OCI-LY1 (cell line): ENCODE data around the gene PRKCH.

ENCODE experiments used
- H2AFZ ChIP-seq: fragments of 200-600 bp; sonication (generic), shearing (Covaris generic); 2 replicates; pipeline ENCODE4 v1.6.0; 2014; ENCODE audit warnings: antibody characterized with exemption, mild to moderate bottlenecking, low read length
- H3F3A ChIP-seq: fragments of 200-600 bp; sonication (generic), shearing (Covaris generic); 2 replicates; pipeline ENCODE4 v1.6.0; 2014; ENCODE audit warnings: mild to moderate bottlenecking, antibody characterized with exemption, low read length, moderate library complexity; ENCODE audit not compliant: insufficient read depth
- H3K27ac ChIP-seq: fragments of 200-600 bp; sonication (generic); 2 replicates; pipeline ENCODE4 v1.5.1; 2014; ENCODE audit warnings: low read length, mixed run types, mild to moderate bottlenecking, low read depth; ENCODE audit not compliant: poor library complexity, severe bottlenecking
- H3K27me3 ChIP-seq: fragments of 200-600 bp; sonication (generic); 2 replicates; pipeline ENCODE4 v1.6.0; 2014; ENCODE audit warnings: antibody characterized with exemption, mild to moderate bottlenecking, low read length, moderate library complexity; ENCODE audit not compliant: insufficient read depth
- H3K36me3 ChIP-seq: fragments of 200-600 bp; sonication (generic); 2 replicates; pipeline ENCODE4 v1.6.1; 2014; ENCODE audit warnings: mild to moderate bottlenecking, antibody characterized with exemption, low read length, moderate library complexity, mixed read lengths; ENCODE audit not compliant: insufficient read depth
- H3K4me1 ChIP-seq: fragments of 200-600 bp; sonication (generic); 2 replicates; pipeline ENCODE4 v1.5.1; 2014; ENCODE audit warnings: mild to moderate bottlenecking, low read length, moderate library complexity; ENCODE audit not compliant: insufficient read depth, severe bottlenecking
- H3K4me2 ChIP-seq: fragments of 200-600 bp; sonication (generic), shearing (Covaris generic); 2 replicates; pipeline ENCODE4 v1.6.1; 2014; ENCODE audit warnings: low read length
- H3K4me3 ChIP-seq: fragments of 200-600 bp; sonication (generic); 2 replicates; pipeline ENCODE4 v1.5.1; 2014; ENCODE audit warnings: low read length, low read depth, mild to moderate bottlenecking, mixed read lengths; ENCODE audit not compliant: poor library complexity, severe bottlenecking
- H3K79me2 ChIP-seq: fragments of 200-600 bp; shearing (Covaris generic); 2 replicates; pipeline ENCODE4 v1.6.1; 2016; ENCODE audit warnings: mixed run types, low read length, mixed read lengths; ENCODE audit not compliant: insufficient read depth
- H3K9ac ChIP-seq: fragments of 200-600 bp; sonication (generic), shearing (Covaris generic); 2 replicates; pipeline ENCODE4 v1.6.1; 2014; ENCODE audit warnings: mild to moderate bottlenecking, low read length, mixed read lengths
- H3K9me2 ChIP-seq: fragments of 200-600 bp; sonication (generic), shearing (Covaris generic); 2 replicates; pipeline ENCODE4 v1.6.1; 2014; ENCODE audit warnings: low read depth, mild to moderate bottlenecking, low read length, mixed read lengths
- H3K9me3 ChIP-seq: fragments of 200-600 bp; shearing (Covaris generic); 2 replicates; pipeline ENCODE4 v1.6.1; 2014; ENCODE audit warnings: low read length, mixed read lengths
- H4K20me1 ChIP-seq: fragments of 200-600 bp; sonication (generic), shearing (Covaris generic); 2 replicates; pipeline ENCODE4 v1.6.0; 2016; ENCODE audit warnings: mild to moderate bottlenecking, low read length; ENCODE audit not compliant: insufficient read depth
- CTCF ChIP-seq: fragments of 200-600 bp; sonication (generic), shearing (Covaris generic); IDR thresholded peaks from 2 replicates; pipeline ENCODE4 v1.5.1; 2017; ENCODE audit warnings: mild to moderate bottlenecking, antibody characterized with exemption, low read length, moderate library complexity, mixed read lengths
- EZH2 ChIP-seq: fragments of 200-600 bp; sonication (generic), shearing (Covaris generic); IDR thresholded peaks from 2 replicates; pipeline ENCODE4 v1.8.0; 2017; ENCODE audit warnings: borderline replicate concordance, mixed run types, mild to moderate bottlenecking, antibody characterized with exemption, low read length, moderate library complexity, mixed read lengths

PRKCH gene

GRCh38 chr14:61599942-61600341 is 278.6 kb downstream of the PRKCH start:
- TF ChIP-seq EZH2 (no peak), CTCF (no peak)
- no peak overlapping the region for H3K9ac ChIP-seq
- H3K27ac ChIP-seq, result peak overlapping the region; percentile 74
- H4K20me1 ChIP-seq, result no peaks in the 10 kb centered on the region
- no peaks in the 10 kb centered on the region for H3F3A ChIP-seq
- no peaks in the 10 kb centered on the region for H3K9me3 ChIP-seq
- no peaks in the 10 kb centered on the region for H3K9me2 ChIP-seq
- no peak overlapping the region for H2AFZ ChIP-seq
- H3K4me3 ChIP-seq, result no peak overlapping the region
- no peaks in the 10 kb centered on the region for H3K27me3 ChIP-seq
- peaks cover 48% of the 10 kb centered on the region for H3K4me1 ChIP-seq
- no peak overlapping the region for H3K4me2 ChIP-seq
- no peaks in the 10 kb centered on the region for H3K79me2 ChIP-seq
- no peaks in the 10 kb centered on the region for H3K36me3 ChIP-seq
